H1 (cell line): Measurements from ENCODE around the gene CCDC197. TPM values are rescaled to one million over a fixed set of nuclear protein-coding genes. Genes with fewer than 3 reads are reported as not detected.

Experiments
- CTCF ChIA-PET: fragments of 300-600 bp; sonication (Branson Sonifier 250); formaldehyde crosslinking; loops from one replicate; lab custom pipeline; 2021; ENCODE audit not compliant: partially characterized antibody; lab: Charles Lee
- POLR2A ChIA-PET: fragments of 300-600 bp; sonication (Branson Sonifier 250); formaldehyde crosslinking; loops from one replicate; lab custom pipeline; 2021; ENCODE audit warnings: inconsistent platforms; ENCODE audit not compliant: partially characterized antibody; lab: Charles Lee
- DNase-seq, 2 experiments: peaks; one replicate each; pipeline versions ENCODE4 v3.0.0 to v3.0.0-alpha.2; 2010 to 2022; ENCODE audit warnings: low spot score in 2 of 2, low read depth in 1 of 2, mixed read lengths in 1 of 2
- FAIRE-seq: peaks from 2 replicates; lab custom pipeline; 2011; peaks lifted over from hg19 to GRCh38; lab: Jason Lieb, UNC
- H2AFZ ChIP-seq: 2 replicates; pipeline ENCODE4 v1.8.1; 2012; ENCODE audit warnings: low read length, inconsistent platforms
- H2AK5ac ChIP-seq: 2 replicates; pipeline ENCODE4 v1.6.1; 2013; ENCODE audit warnings: low read depth, low read length
- H2BK120ac ChIP-seq: replicated peaks from 2 replicates; pipeline ENCODE3; 2013; ENCODE audit warnings: low read depth, low read length, inconsistent platforms
- H2BK12ac ChIP-seq: 2 replicates; pipeline ENCODE4 v1.6.1; 2013; ENCODE audit warnings: low read depth, low read length
- H2BK15ac ChIP-seq: 2 replicates; pipeline ENCODE4 v1.6.1; 2013; ENCODE audit warnings: low read length
- H2BK20ac ChIP-seq: 2 replicates; pipeline ENCODE4 v1.6.1; 2013; ENCODE audit warnings: low read length
- H2BK5ac ChIP-seq: 2 replicates; pipeline ENCODE4 v1.6.1; 2013; ENCODE audit warnings: low read depth, low read length
- H3K14ac ChIP-seq: 2 replicates; pipeline ENCODE4 v1.6.1; 2013; ENCODE audit warnings: inconsistent platforms; ENCODE audit not compliant: insufficient read length
- H3K18ac ChIP-seq: 2 replicates; pipeline ENCODE4 v1.6.1; 2013; ENCODE audit warnings: low read length; ENCODE audit errors: extremely low read depth
- H3K23ac ChIP-seq: 2 replicates; pipeline ENCODE4 v1.6.1; 2013; ENCODE audit warnings: inconsistent platforms; ENCODE audit not compliant: insufficient read length
- H3K23me2 ChIP-seq: 2 replicates; pipeline ENCODE4 v1.6.1; 2013; ENCODE audit warnings: low read depth, low read length
- H3K27ac ChIP-seq: 2 replicates; pipeline ENCODE4 v1.6.1; 2011; ENCODE audit warnings: low read depth, low read length, inconsistent platforms
- H3K27me3 ChIP-seq, 4 experiments: replicated peaks in 1 of 4; 1 replicate in 1 of 4; 2 replicates in 3 of 4; pipeline versions ENCODE4 v1.6.1 to v1.8.1; 2011 to 2013; ENCODE audit warnings: low read length in 3 of 4, mild to moderate bottlenecking in 3 of 4, inconsistent platforms in 2 of 4, mixed read lengths in 2 of 4, moderate library complexity in 1 of 4; ENCODE audit not compliant: control insufficient read depth in 3 of 4, insufficient read depth in 3 of 4; ENCODE audit errors: extremely low read depth in 1 of 4
- H3K36me3 ChIP-seq, 4 experiments: 2 replicates each; pipeline versions ENCODE4 v1.6.1 to v1.8.1; 2011 to 2013; ENCODE audit warnings: mild to moderate bottlenecking in 4 of 4, low read length in 3 of 4, moderate library complexity in 2 of 4, control low read depth in 1 of 4, inconsistent platforms in 1 of 4; ENCODE audit not compliant: insufficient read depth in 4 of 4, control insufficient read depth in 2 of 4
- H3K4ac ChIP-seq: replicated peaks from 2 replicates; pipeline ENCODE3; 2013; ENCODE audit warnings: low read length, low read depth, mixed read lengths, inconsistent platforms; ENCODE audit not compliant: insufficient read length
- H3K4me1 ChIP-seq, 4 experiments: replicated peaks in 1 of 4; 1 replicate in 1 of 4; 2 replicates in 3 of 4; pipeline versions ENCODE4 v1.6.1 to v1.8.1; 2011 to 2013; ENCODE audit warnings: low read length in 3 of 4, inconsistent platforms in 2 of 4, mixed read lengths in 1 of 4; ENCODE audit not compliant: insufficient read depth in 4 of 4, control insufficient read depth in 3 of 4
- H3K4me2 ChIP-seq, 2 experiments: 2 replicates each; pipeline versions ENCODE4 v1.6.1 to v1.8.1; 2011 to 2013; ENCODE audit warnings: low read depth in 2 of 2, low read length in 2 of 2, control low read depth in 1 of 2, inconsistent platforms in 1 of 2, mild to moderate bottlenecking in 1 of 2; ENCODE audit not compliant: insufficient read depth in 1 of 2
- H3K4me3 ChIP-seq, 4 experiments: fragments of 200-600, 300-600 bp in 1 of 4; sonication (generic), shearing (Covaris generic), sonication (Bioruptor Twin) in 1 of 4; 2 replicates each; pipeline versions ENCODE4 v1.5.1 to v1.8.1; 2011 to 2016; ENCODE audit warnings: low read length in 4 of 4, low read depth in 3 of 4, control low read depth in 2 of 4, inconsistent platforms in 2 of 4, mild to moderate bottlenecking in 2 of 4, mixed read lengths in 1 of 4, moderate library complexity in 1 of 4; ENCODE audit not compliant: insufficient read depth in 2 of 4; ENCODE audit errors: extremely low read depth in 1 of 4
- H3K56ac ChIP-seq: replicated peaks from 2 replicates; pipeline ENCODE3; 2013; ENCODE audit warnings: low read depth, mild to moderate bottlenecking, mixed read lengths, low read length, inconsistent platforms; ENCODE audit not compliant: insufficient read length
- H3K79me1 ChIP-seq: 2 replicates; pipeline ENCODE4 v1.6.1; 2013; ENCODE audit warnings: low read depth, low read length, control low read depth
- H3K79me2 ChIP-seq, 2 experiments: 2 replicates each; pipeline versions ENCODE4 v1.6.1 to v1.8.1; 2012 to 2013; ENCODE audit warnings: low read length in 2 of 2, mild to moderate bottlenecking in 2 of 2, inconsistent platforms in 1 of 2; ENCODE audit not compliant: insufficient read depth in 2 of 2, control insufficient read depth in 1 of 2
- H3K9ac ChIP-seq, 4 experiments: replicated peaks in 1 of 4; 1 replicate in 1 of 4; 2 replicates in 3 of 4; pipeline versions ENCODE4 v1.6.1 to v1.8.1; 2011 to 2013; ENCODE audit warnings: low read depth in 3 of 4, low read length in 3 of 4, control low read depth in 2 of 4, mild to moderate bottlenecking in 2 of 4, moderate library complexity in 2 of 4, inconsistent platforms in 1 of 4; ENCODE audit errors: extremely low read depth in 1 of 4
- H3K9me3 ChIP-seq, 2 experiments: 2 replicates each; pipeline versions ENCODE4 v1.6.1 to v1.8.1; 2012 to 2013; ENCODE audit warnings: mild to moderate bottlenecking in 2 of 2, moderate library complexity in 2 of 2, control low read depth in 1 of 2, inconsistent platforms in 1 of 2, low read depth in 1 of 2, low read length in 1 of 2, mixed read lengths in 1 of 2; ENCODE audit not compliant: insufficient read depth in 2 of 2
- H4K20me1 ChIP-seq, 2 experiments: replicated peaks in 1 of 2; 2 replicates each; pipeline versions ENCODE3 to v1.8.1; 2011 to 2013; ENCODE audit warnings: inconsistent platforms in 2 of 2, low read length in 2 of 2, mild to moderate bottlenecking in 1 of 2; ENCODE audit not compliant: insufficient read depth in 2 of 2, control insufficient read depth in 1 of 2
- H4K5ac ChIP-seq: 2 replicates; pipeline ENCODE4 v1.6.1; 2013; ENCODE audit warnings: low read length, low read depth, mixed read lengths, inconsistent platforms; ENCODE audit not compliant: insufficient read length
- H4K8ac ChIP-seq: 2 replicates; pipeline ENCODE4 v1.8.0; 2013; ENCODE audit warnings: mild to moderate bottlenecking, moderate library complexity, low read length, inconsistent platforms; ENCODE audit not compliant: insufficient read depth; ENCODE audit errors: extremely low read depth
- H4K91ac ChIP-seq: replicated peaks from 2 replicates; pipeline ENCODE3; 2013; ENCODE audit warnings: low read length, mixed read lengths, inconsistent platforms; ENCODE audit not compliant: insufficient read length
- CTBP2 ChIP-seq: IDR thresholded peaks from 2 replicates; pipeline ENCODE4 v1.7.0; 2011; ENCODE audit warnings: borderline replicate concordance, mild to moderate bottlenecking, moderate library complexity, mixed read lengths, low read length; ENCODE audit not compliant: insufficient read depth, insufficient read length
- EGR1 ChIP-seq: IDR thresholded peaks from 2 replicates; pipeline ENCODE4 v1.6.1; 2011; ENCODE audit warnings: low read depth, low read length, borderline replicate concordance
- FOSL1 ChIP-seq: IDR thresholded peaks from 2 replicates; pipeline ENCODE4 v1.6.1; 2011; ENCODE audit warnings: mild to moderate bottlenecking, low read depth, low read length, moderate library complexity; ENCODE audit not compliant: insufficient read depth
- KDM1A ChIP-seq: fragments of 200-600, 300-600 bp; sonication (generic); IDR thresholded peaks from 2 replicates; pipeline ENCODE4 v1.7.1; 2016; ENCODE audit warnings: mild to moderate bottlenecking, low read length, borderline replicate concordance
- MAX ChIP-seq: IDR thresholded peaks from 2 replicates; pipeline ENCODE4 v1.6.1; 2012; ENCODE audit warnings: inconsistent platforms
- RAD21 ChIP-seq, 2 experiments: IDR thresholded peaks in 1 of 2; conservative IDR thresholded peaks in 1 of 2; 2 replicates each; pipeline ENCODE4 v1.6.1; 2011; ENCODE audit warnings: low read depth in 2 of 2, low read length in 2 of 2, improper control_type of control experiment in 1 of 2, inconsistent platforms in 1 of 2, mild to moderate bottlenecking in 1 of 2, moderate library complexity in 1 of 2
- SRF ChIP-seq: IDR thresholded peaks from 2 replicates; pipeline ENCODE4 v1.6.1; 2011; ENCODE audit warnings: mild to moderate bottlenecking, low read depth, low read length, moderate library complexity
- TAF1 ChIP-seq: IDR thresholded peaks from 2 replicates; pipeline ENCODE4 v1.6.1; 2011; ENCODE audit warnings: mild to moderate bottlenecking, low read depth, low read length
- TAF7 ChIP-seq: optimal IDR thresholded peaks from 2 replicates; pipeline ENCODE3; 2011; ENCODE audit warnings: low read depth, mild to moderate bottlenecking, inconsistent platforms, low read length, moderate library complexity, borderline replicate concordance
- TBP ChIP-seq: IDR thresholded peaks from 2 replicates; pipeline ENCODE4 v1.6.1; 2011; ENCODE audit warnings: low read depth, low read length, improper control_type of control experiment
- WGBS, 2 experiments: shearing (Covaris generic) in 1 of 2; methylation state at CpG; one replicate each; pipeline versions ENCODE4 v1.1.6 to v1.1.7; 2013 to 2015; ENCODE audit warnings: low lambda C conversion rate in 2 of 2, mixed read lengths in 2 of 2, inconsistent platforms in 1 of 2, low coverage in 1 of 2, missing lambda C conversion rate in 1 of 2; ENCODE audit not compliant: insufficient replicate concordance in 2 of 2, insufficient coverage in 1 of 2, insufficient read length in 1 of 2; ENCODE audit errors: extremely low coverage in 1 of 2, missing lambda C conversion rate in 1 of 2; 5-methylcytosine and 5-hydroxymethylcytosine counted together
- polyA plus RNA-seq, 7 experiments: library from polyadenylated mRNA; depleted of rRNA in 3 of 7; stranded (reverse) in 5 of 7; unstranded in 2 of 7; fragments of >200 nt in 5 of 7; fragments of 200-250 nt in 2 of 7; gene quantifications; 1 replicate in 5 of 7; 2 replicates in 1 of 7; 4 replicates in 1 of 7; pipeline versions ENCODE4 v1.2.1 to v1.2.3, GENCODE V29; 2011 to 2013; ENCODE audit warnings: missing spikeins in 2 of 7, mixed read lengths in 2 of 7
- total RNA-seq: library from RNA; stranded (reverse); fragmentation: NEBNext Ultra II Directional; extraction: Animal tissue kit (Norgen Biotek cat#: 25700); gene quantifications from 2 replicates; pipeline ENCODE4 v1.2.1, GENCODE V29; 2021
- TF ChIP-seq, protein P1 (sequence below): IDR thresholded peaks from 2 replicates; pipeline ENCODE4 v1.6.1; 2011; ENCODE audit warnings: low read length, improper control_type of control experiment

Gene CCDC197
- total and polyA plus RNA-seq, 2 of the 8 experiments (the other 6 are each of a cell fraction or from before 2014, with no cell fraction given) = not detected

DNA sequence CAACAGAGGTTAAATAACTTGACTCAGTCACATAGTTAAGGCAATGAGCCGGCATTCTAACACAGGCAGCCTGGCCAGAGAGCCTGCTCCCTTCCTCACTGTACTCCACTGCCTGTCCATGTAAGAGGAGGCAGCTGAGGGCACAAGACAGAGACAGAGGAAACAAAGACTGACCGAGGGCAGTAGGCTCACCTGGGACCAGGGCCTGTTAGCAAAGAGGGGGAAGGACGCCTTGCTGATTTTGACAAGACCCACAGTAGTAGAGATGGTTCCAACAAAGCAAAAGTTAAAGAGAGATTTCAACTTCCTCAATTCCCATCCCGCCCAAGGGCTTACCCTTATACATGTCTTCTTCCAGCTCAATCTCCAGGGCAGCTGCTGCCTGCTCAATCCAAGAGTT is 55.6 kb downstream of the CCDC197 start:
- peak in 1 of 2 experiments; percentile 28 for DNase-seq
- Histone ChIP-seq H3K4me2 (no peak overlapping the region), H3K14ac (no peak overlapping the region), H3K27me3 (no peaks in the 10 kb centered on the region), H4K20me1 (peaks cover 2 to 4% of the 10 kb centered on the region in 2 experiments), H3K36me3 (peaks cover 29 to 79% (median 53%) of the 10 kb centered on the region in 4 experiments), H3K23ac (no peak overlapping the region), H2BK20ac (no peak overlapping the region), H3K79me1 (no peaks in the 10 kb centered on the region; the same call in 1 of the 2 replicates), H3K23me2 (no peaks in the 10 kb centered on the region), H2AK5ac (no peak overlapping the region), H3K18ac (no peak overlapping the region), H4K91ac (no peak overlapping the region), H2BK15ac (no peak overlapping the region), H2BK5ac (no peak overlapping the region), H3K4ac (no peak overlapping the region), H3K9ac (no peak overlapping the region), H2BK120ac (no peak overlapping the region), H2BK12ac (no peak overlapping the region), H4K5ac (no peak overlapping the region), H3K79me2 (no peaks in the 10 kb centered on the region), H2AFZ (no peak overlapping the region), H3K27ac (no peak overlapping the region), H4K8ac (no peak overlapping the region), H3K9me3 (no peaks in the 10 kb centered on the region), H3K56ac (no peak overlapping the region), H3K4me3 (no peak overlapping the region), H3K4me1 (no peaks in the 10 kb centered on the region; a peak in 1 of 7 replicates)
- POLR2A ChIA-PET = interaction anchor here (1.3 to 1.4 kb wide), 2 partner anchors 10 to 11 kb away, joined by 3 to 5 read pairs; no protein-coding TSS in a partner anchor
- WGBS, 2 experiments = 91% methylated on average over 4 of the region's 4 CpGs; no CpG with 5 or more reads in 1 of the 2 experiments
- CTCF ChIA-PET = interaction anchor here (0.6 to 17.4 kb wide), 17 partner anchors 9 to 254 kb away, joined by 3 to 148 read pairs (median 6); partner anchors contain the start of genes DDX24, IFI27L1 and IFI27L2
- FAIRE-seq = no peak
- TF ChIP-seq TBP (no peak), SRF (no peak), EGR1 (no peak), FOSL1 (no peak), MAX (no peak), KDM1A (no peak), CTBP2 (no peak), TAF1 (no peak), TAF7 (no peak), RAD21 (IDR thresholded peaks at IDR 0.05 in 1 of 2, conservative IDR thresholded peaks at IDR 0.05 in 1 of 2; ENCODE audit: low read depth in 2 of 2, low read length in 2 of 2) (no peak)
- TF ChIP-seq, protein P1, sequence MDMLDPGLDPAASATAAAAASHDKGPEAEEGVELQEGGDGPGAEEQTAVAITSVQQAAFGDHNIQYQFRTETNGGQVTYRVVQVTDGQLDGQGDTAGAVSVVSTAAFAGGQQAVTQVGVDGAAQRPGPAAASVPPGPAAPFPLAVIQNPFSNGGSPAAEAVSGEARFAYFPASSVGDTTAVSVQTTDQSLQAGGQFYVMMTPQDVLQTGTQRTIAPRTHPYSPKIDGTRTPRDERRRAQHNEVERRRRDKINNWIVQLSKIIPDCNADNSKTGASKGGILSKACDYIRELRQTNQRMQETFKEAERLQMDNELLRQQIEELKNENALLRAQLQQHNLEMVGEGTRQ = no peak
